ENCODE results near the gene KCNJ9. TPM values are rescaled to one million over a fixed set of nuclear protein-coding genes. Genes with fewer than 3 reads are reported as not detected.

Gene KCNJ9
- total and polyA plus RNA-seq, 2 of the 13 experiments (the other 11 are each of a cell fraction or from before 2014, with no cell fraction given), result not detected

- TF ChIP-seq HINFP (CRISPR knock-in tag; IDR thresholded peaks at IDR 0.05; ENCODE audit: low read depth) (no peak), ARHGAP35 (CRISPR knock-in tag; IDR thresholded peaks at IDR 0.05; ENCODE audit: borderline replicate concordance) (no peak)
These were observed 12.9 kb downstream of the KCNJ9 start (continued) for GRCh38 chr1:160094291-160094625.

DNA sequence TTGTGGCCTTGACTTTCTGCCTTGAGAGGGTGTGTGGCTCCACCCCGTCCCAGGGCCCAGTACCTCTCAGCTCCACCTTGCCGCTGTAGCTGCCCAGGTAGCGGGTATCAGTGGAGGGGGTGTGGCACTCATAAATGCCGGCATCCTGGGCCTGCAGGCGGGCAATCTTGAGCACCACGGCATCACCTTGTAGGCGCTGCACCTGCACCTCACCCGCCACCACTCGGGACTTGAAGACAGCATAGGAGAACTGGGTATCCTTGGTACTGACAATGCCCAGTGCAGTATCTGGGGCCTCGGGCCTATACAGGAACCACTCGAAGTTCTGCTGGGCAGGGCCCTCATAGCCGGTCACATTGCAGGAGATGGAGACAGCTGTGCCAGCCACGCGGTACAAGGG is 13.5 kb downstream of the KCNJ9 start:
- Histone ChIP-seq H3K4me2 (ENCODE audit: low read depth, low read length) (no peak overlapping the region), H3K4me1 (ENCODE audit: insufficient read depth, low read length) (peaks cover 51% of the 10 kb centered on the region), H3K79me2 (ENCODE audit: insufficient read depth, low read length) (peaks cover 18% of the 10 kb centered on the region), H4K20me1 (ENCODE audit: insufficient read depth, low read length) (no peaks in the 10 kb centered on the region), H3K27ac (ENCODE audit: extremely low read length, insufficient read depth, low read length) (no peak overlapping the region), H3K9ac (ENCODE audit: insufficient read depth, low read depth, low read length) (no peak overlapping the region), H2AFZ (ENCODE audit: low read length) (no peak overlapping the region), H3K4me3 (replicated peaks in 1 of 3; ENCODE audit: insufficient read depth in 1 of 3, low read depth in 2 of 3, low read length in 3 of 3) (no peak overlapping the region), H3K36me3 (replicated peaks in 1 of 2; ENCODE audit: control insufficient read depth in 1 of 2, insufficient read depth in 2 of 2, low read length in 2 of 2) (peaks cover 10 to 13% of the 10 kb centered on the region in 2 experiments; a peak in 4 of 5 replicates), H3K27me3 (ENCODE audit: control insufficient read depth in 1 of 2, insufficient read depth in 2 of 2, low read length in 2 of 2) (no peaks in the 10 kb centered on the region), H3K9me3 (ENCODE audit: low read length) (no peaks in the 10 kb centered on the region)
- no peak for ATAC-seq
- TF ChIP-seq ZNF761 (CRISPR knock-in tag; conservative IDR thresholded peaks at IDR 0.05), result no peak
- TF ChIP-seq MYNN (CRISPR knock-in tag; IDR thresholded peaks at IDR 0.05; ENCODE audit: low read depth), result no peak
- TF ChIP-seq ZNF281 (CRISPR knock-in tag; IDR thresholded peaks at IDR 0.05; ENCODE audit: borderline replicate concordance), result no peak
- TF ChIP-seq ZNF672 (CRISPR knock-in tag; IDR thresholded peaks at IDR 0.05), result no peak
- TF ChIP-seq BHLHE40 (IDR thresholded peaks at IDR 0.05; ENCODE audit: low read length), result no peak
- no peak for TF ChIP-seq ELF4 (CRISPR knock-in tag; IDR thresholded peaks at IDR 0.05; ENCODE audit: borderline replicate concordance)
- TF ChIP-seq, protein P1, sequence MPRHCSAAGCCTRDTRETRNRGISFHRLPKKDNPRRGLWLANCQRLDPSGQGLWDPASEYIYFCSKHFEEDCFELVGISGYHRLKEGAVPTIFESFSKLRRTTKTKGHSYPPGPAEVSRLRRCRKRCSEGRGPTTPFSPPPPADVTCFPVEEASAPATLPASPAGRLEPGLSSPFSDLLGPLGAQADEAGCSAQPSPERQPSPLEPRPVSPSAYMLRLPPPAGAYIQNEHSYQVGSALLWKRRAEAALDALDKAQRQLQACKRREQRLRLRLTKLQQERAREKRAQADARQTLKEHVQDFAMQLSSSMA (CRISPR knock-in tag; IDR thresholded peaks at IDR 0.05), result no peak
- TF ChIP-seq ZNF577 (CRISPR knock-in tag; IDR thresholded peaks at IDR 0.05; ENCODE audit: borderline replicate concordance, low read depth), result no peak
- TF ChIP-seq SMAD9 (CRISPR knock-in tag; IDR thresholded peaks at IDR 0.05), result no peak
- no peak for TF ChIP-seq ZKSCAN1 (IDR thresholded peaks at IDR 0.05; ENCODE audit: low read length)
- FAIRE-seq, result no peak
- no CpG with 5 or more reads among the region's 14 CpGs for WGBS (ENCODE audit: low lambda C conversion rate)
- in situ Hi-C loops (cut with HindIII; ENCODE audit: extremely low pct_ligation_motif_present, low pct_unique_long_range_greater_than_20kb), result no loop called here
- BruUV-seq (replicated peaks), result no TSS peak
- intact Hi-C loops (cut with micrococcal nuclease; ENCODE audit: unreplicated experiment), result no loop called here
- DNase-seq (ENCODE audit: low spot score), result no peak
- ChIA-PET CTCF (ENCODE audit: low intra/inter-chr PET ratio, low total read pairs) (no interaction called here), POLR2A (no interaction called here)
